ENCODE measurements around the gene LEP. TPM values are rescaled to one million over a fixed set of nuclear protein-coding genes. Genes with fewer than 3 reads are reported as not detected.

The LEP gene
- total RNA-seq, 1 experiment from 2014 or later, result not detected

GRCh38 chr7:128219636-128220035, 21.4 kb upstream of the LEP start:
- Histone ChIP-seq H2AK5ac (ENCODE audit: insufficient read length, low read length) (no peak overlapping the region), H2BK15ac (ENCODE audit: low read depth, low read length) (no peak overlapping the region), H4K8ac (replicated peaks; ENCODE audit: insufficient read length, low read depth, low read length) (no peak overlapping the region), H4K91ac (ENCODE audit: insufficient read length, low read depth, low read length) (no peak overlapping the region), H2BK20ac (ENCODE audit: low read depth, low read length, poor library complexity, severe bottlenecking) (no peak overlapping the region), H2AFZ (ENCODE audit: low read length) (no peak overlapping the region), H3K4me1 (ENCODE audit: insufficient read depth, low read length) (no peaks in the 10 kb centered on the region), H2BK5ac (ENCODE audit: insufficient read length, low read length) (no peak overlapping the region), H3K14ac (ENCODE audit: insufficient read depth, low read length) (no peak overlapping the region), H3K79me1 (ENCODE audit: insufficient read depth, low read depth, low read length, poor library complexity, severe bottlenecking) (no peaks in the 10 kb centered on the region), H4K20me1 (ENCODE audit: control insufficient read depth, insufficient read depth, insufficient read length) (no peaks in the 10 kb centered on the region), H4K5ac (ENCODE audit: insufficient read length, low read depth, low read length) (no peak overlapping the region), H3K18ac (ENCODE audit: insufficient read length, low read depth, low read length) (no peak overlapping the region), H3K23ac (ENCODE audit: insufficient read length, low read depth, low read length) (no peak overlapping the region), H3K4me2 (ENCODE audit: insufficient read depth, insufficient read length, low read length) (no peak overlapping the region), H2BK120ac (ENCODE audit: low read depth, low read length, poor library complexity, severe bottlenecking) (no peak overlapping the region), H3K56ac (ENCODE audit: insufficient read length, low read depth, low read length) (no peak overlapping the region), H3K27ac (ENCODE audit: insufficient read length, low read depth, low read length) (no peak overlapping the region), H3K9ac (ENCODE audit: extremely low read depth, insufficient read length, low read length) (no peak overlapping the region), H3K27me3 (ENCODE audit: insufficient read depth, low read length) (no peaks in the 10 kb centered on the region), H3K23me2 (ENCODE audit: insufficient read length, low read depth, low read length, poor library complexity, severe bottlenecking) (no peaks in the 10 kb centered on the region), H3K9me3 (ENCODE audit: control insufficient read depth, low read depth, low read length) (no peaks in the 10 kb centered on the region), H3K4ac (ENCODE audit: low read depth, low read length) (no peak overlapping the region), H3K79me2 (ENCODE audit: insufficient read depth, low read length) (no peaks in the 10 kb centered on the region), H2BK12ac (ENCODE audit: insufficient read length, low read depth, low read length) (no peak overlapping the region), H3T11ph (ENCODE audit: low read length) (no peak overlapping the region)
- H3K27me3 Mint-ChIP-seq (ENCODE audit: low read depth), result peaks cover 44% of the 10 kb centered on the region
- no peak overlapping the region for H3K4me3 Mint-ChIP-seq
- H3K27ac Mint-ChIP-seq, result no peak overlapping the region; a peak in 1 of 7 replicates
- H3K9me3 Mint-ChIP-seq, result no peaks in the 10 kb centered on the region; a peak in 1 of 5 replicates
- no peak for TF ChIP-seq CTCF (conservative IDR thresholded peaks at IDR 0.05)
- H3K36me3 Mint-ChIP-seq (ENCODE audit: insufficient read depth in 1 of 3, low read depth in 3 of 3), result no peaks in the 10 kb centered on the region
- peaks cover 17 to 25% of the 10 kb centered on the region in 2 experiments for H3K4me1 Mint-ChIP-seq
- DNase-seq, result no peak
- no CpG with 5 or more reads among the region's 2 CpGs for WGBS (ENCODE audit: extremely low coverage, insufficient read length, low lambda C conversion rate)

All from H9 (cell line).